ENCODE results near the gene HDAC4. TPM values are rescaled to one million over a fixed set of nuclear protein-coding genes. Genes with fewer than 3 reads are reported as not detected.

Gene HDAC4
- total and polyA plus RNA-seq, 10 of the 15 experiments (the other 5 are each of a cell fraction or from before 2014, with no cell fraction given): 0.22 to 15.7 (median 4.8) TPM

- no peak for TF ChIP-seq ZNF622 (IDR thresholded peaks at IDR 0.05)
Observed at GRCh38 chr2:239257511-239257937, 143.3 kb downstream of the HDAC4 start (continued).

- Histone ChIP-seq H3K4me1 (ENCODE audit: control insufficient read depth, insufficient read depth, low read length) (peaks cover 36% of the 10 kb centered on the region), H3K79me2 (ENCODE audit: control insufficient read depth, insufficient read depth, low read length) (no peaks in the 10 kb centered on the region), H3K4me3 (no peak overlapping the region), H3K36me3 (ENCODE audit: control insufficient read depth in 2 of 2, insufficient read depth in 2 of 2, low read length in 1 of 2) (no peaks in the 10 kb centered on the region), H3K9me3 (replicated peaks; ENCODE audit: control insufficient read depth, insufficient read depth, low read length) (peaks cover 4% of the 10 kb centered on the region; the same call in 2 of the 3 replicates), H3K27me3 (replicated peaks in 1 of 2; ENCODE audit: control insufficient read depth in 2 of 2, insufficient read depth in 2 of 2, low read length in 1 of 2) (peaks cover 0 to 11% of the 10 kb centered on the region in 2 experiments; a peak in 2 of 4 replicates), H3K4me2 (ENCODE audit: control insufficient read depth, insufficient read depth) (no peak overlapping the region), H4K20me1 (ENCODE audit: control insufficient read depth, insufficient read depth) (peaks cover 9% of the 10 kb centered on the region), H3K9ac (ENCODE audit: control insufficient read depth, insufficient read depth, low read length) (no peak overlapping the region), H3K27ac (ENCODE audit: control insufficient read depth, insufficient read depth) (no peak overlapping the region), H2AFZ (ENCODE audit: control insufficient read depth, low read depth, low read length) (no peak overlapping the region)
- RAD21 ChIA-PET (ENCODE audit: unreplicated experiment): interaction anchor here (1.2 kb wide), 1 partner anchor 113 kb away, joined by 3 read pairs; no protein-coding TSS in a partner anchor
- ATAC-seq: no peak
- 66% methylated on average over 6 of the region's 6 CpGs for WGBS (ENCODE audit: insufficient coverage, insufficient replicate concordance, low lambda C conversion rate, missing lambda C conversion rate)
- BruUV-seq (replicated peaks): no TSS peak
- CTCF ChIA-PET: no interaction called here
- intact Hi-C loops (cut with micrococcal nuclease; ENCODE audit: unreplicated experiment): loop anchor here (10.0 kb wide), 1 partner anchor 112 kb away; no protein-coding TSS in a partner anchor
- POLR2A ChIA-PET: no interaction called here
- no peak for TF ChIP-seq CREB1 (IDR thresholded peaks at IDR 0.05; ENCODE audit: low read depth)
- TF ChIP-seq REST (IDR thresholded peaks at IDR 0.05; ENCODE audit: low read depth, low read length): no peak
- no peak for TF ChIP-seq CTCF (IDR thresholded peaks at IDR 0.05 in 2 of 3, conservative IDR thresholded peaks at IDR 0.05 in 1 of 3; ENCODE audit: control insufficient read depth in 2 of 3, extremely low read depth in 1 of 3, insufficient read depth in 1 of 3, low read depth in 3 of 3, low read length in 3 of 3)
- no peak for TF ChIP-seq ZNF24 (IDR thresholded peaks at IDR 0.05)
- no peak for TF ChIP-seq MYC (IDR thresholded peaks at IDR 0.05; ENCODE audit: insufficient read depth, insufficient read length, insufficient replicate concordance, low read length, severe bottlenecking)
- TF ChIP-seq KLF5 (IDR thresholded peaks at IDR 0.05; ENCODE audit: partially characterized antibody): no peak
- TF ChIP-seq ESRRA (IDR thresholded peaks at IDR 0.05; ENCODE audit: low read length): no peak
- no peak for TF ChIP-seq ASH2L (IDR thresholded peaks at IDR 0.05; ENCODE audit: borderline replicate concordance, low read depth)
- TF ChIP-seq POLR2AphosphoS5 (IDR thresholded peaks at IDR 0.05; ENCODE audit: low read length): no peak
- no peak for TF ChIP-seq ZNF274 (IDR thresholded peaks at IDR 0.05; ENCODE audit: insufficient read depth, insufficient read length)
- no peak for TF ChIP-seq ZNF622 (IDR thresholded peaks at IDR 0.05)
- no peak for FAIRE-seq
- in situ Hi-C loops (cut with MboI): no loop called here
- DNase-seq (ENCODE audit: low read depth, low spot score): no peak
- SMC1A ChIA-PET (ENCODE audit: uncharacterized antibody, unreplicated experiment): no interaction called here
Observed at GRCh38 chr2:239256350-239256743, 144.5 kb downstream of the HDAC4 start.

Measured in GM12878 (cell line).